Sigmoid colon (tissue), 7 donors: ENCODE measurements around the gene TBCD. TPM values are rescaled to one million over a fixed set of nuclear protein-coding genes. Genes with fewer than 3 reads are reported as not detected.
"Not testable (repeated sequence)": the region's sequence is repeated elsewhere in the genome, so short reads cannot be mapped to it uniquely, and the experiment has no call there.

Source experiments
- DNase-seq: peaks from one replicate; pipeline ENCODE4 v3.0.0-alpha.2; 2019
- H3K27ac ChIP-seq, 4 donors: fragments of 200-600 bp; sonication (generic); one replicate each; pipeline ENCODE4 v1.5.1; 2016 to 2019; ENCODE audit warnings: mild to moderate bottlenecking in 1 of 4
- H3K27me3 ChIP-seq, 3 donors: fragments of 200-600 bp; sonication (generic); one replicate each; pipeline ENCODE4 v1.5.1; 2019; ENCODE audit warnings: mild to moderate bottlenecking in 1 of 3
- H3K36me3 ChIP-seq, 4 donors: fragments of 200-600 bp; sonication (generic); one replicate each; pipeline ENCODE4 v1.5.1; 2016 to 2019
- H3K4me1 ChIP-seq, 4 donors: fragments of 200-600 bp; sonication (generic); one replicate each; pipeline ENCODE4 v1.5.1; 2017 to 2019
- H3K4me3 ChIP-seq, 4 donors: fragments of 200-600 bp; sonication (generic); one replicate each; pipeline ENCODE4 v1.5.1; 2017 to 2019; ENCODE audit warnings: mild to moderate bottlenecking in 2 of 4, moderate library complexity in 1 of 4
- H3K9me3 ChIP-seq, 4 donors: fragments of 200-600 bp in 3 of 4; sonication (generic) in 3 of 4; one replicate each; pipeline versions ENCODE4 v1.5.1 to v1.6.1; 2013 to 2019
- EP300 ChIP-seq, 4 donors: sonication (generic); formaldehyde crosslinking; IDR thresholded peaks; one replicate each; pipeline ENCODE4 v1.6.1; 2017; ENCODE audit warnings: antibody characterized with exemption in 4 of 4
- POLR2A ChIP-seq, 2 donors: fragments of 450-650 bp; IDR thresholded peaks; one replicate each; pipeline ENCODE4 v1.6.1; 2016; ENCODE audit warnings: antibody characterized with exemption in 2 of 2, mild to moderate bottlenecking in 2 of 2, moderate library complexity in 2 of 2
- POLR2AphosphoS5 ChIP-seq, 4 donors: sonication (generic); formaldehyde crosslinking; IDR thresholded peaks; one replicate each; pipeline ENCODE4 v1.6.1; 2017; ENCODE audit warnings: antibody characterized with exemption in 4 of 4
- WGBS, 2 donors: extraction: QIAGEN DNeasy Blood & Tissue Kit; methylation state at CpG; one replicate each; pipeline ENCODE4 v1.1.7; 2013; 5-methylcytosine and 5-hydroxymethylcytosine counted together
- intact Hi-C: fragments of 100-400 bp; cut with DNase I; formaldehyde crosslinking; loops from one replicate; pipeline ENCODE4 v1.15.1; 2023
- polyA plus RNA-seq, 3 donors: library from polyadenylated mRNA; stranded (reverse); fragments of 200-250 nt; gene quantifications; one replicate each; pipeline ENCODE4 v1.2.3, GENCODE V29; 2013
- total RNA-seq, 4 donors: library from RNA; depleted of rRNA; stranded (reverse); fragments of >200 nt; gene quantifications; one replicate each; pipeline ENCODE4 v1.1.0, GENCODE V29; 2016
- TF ChIP-seq, protein P1 (sequence below), 4 experiments: fragments of 450-650 bp in 3 of 4; fragments of 200-600 bp in 1 of 4; IDR thresholded peaks; one replicate each; pipeline ENCODE4 v1.5.1; 2016 to 2019; ENCODE audit warnings: antibody characterized with exemption in 4 of 4, mild to moderate bottlenecking in 3 of 4, moderate library complexity in 2 of 4
- donor health status: healthy with polysubstance abuse.
- donor health status: Bipolar disorder and iron deficiency.
- donor health status: healthy.

The TBCD gene
- total and polyA plus RNA-seq, 7 donors, result 11.1 to 77.4 (median 34.2) TPM

DNA sequence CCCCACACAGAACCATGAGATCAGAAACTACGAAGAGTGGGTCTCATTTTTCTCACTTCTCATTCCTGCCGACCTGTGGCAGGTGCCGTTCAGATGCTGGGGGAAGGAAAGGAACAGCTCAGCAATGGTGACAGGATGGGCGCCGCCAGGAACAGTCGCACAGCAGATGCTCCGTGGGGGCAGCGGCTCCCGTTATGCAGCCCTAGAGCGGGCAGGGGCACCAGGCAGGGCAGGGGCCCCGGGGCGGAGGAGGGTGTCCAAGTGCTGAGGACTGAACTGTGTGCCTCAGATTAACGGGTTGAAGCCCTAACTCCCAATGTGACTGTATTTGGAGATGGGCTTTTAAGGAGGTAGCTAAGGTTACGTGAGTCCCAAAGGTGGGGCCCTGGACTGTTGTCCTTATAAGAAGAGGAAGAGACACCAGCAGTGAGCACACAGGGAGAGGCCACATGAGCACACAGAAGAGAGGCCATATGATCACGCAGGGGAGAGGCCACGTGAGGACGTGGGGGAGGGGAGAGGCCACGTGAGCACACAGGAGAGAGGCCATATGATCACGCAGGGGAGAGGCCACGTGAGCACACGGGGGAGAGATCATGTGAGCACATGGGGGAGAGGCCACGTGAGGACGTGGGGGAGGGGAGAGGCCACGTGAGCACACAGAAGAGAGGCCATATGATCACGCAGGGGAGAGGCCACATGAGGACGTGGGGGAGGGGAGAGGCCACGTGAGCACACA lies 231.8 kb downstream of the TBCD start:
- Histone ChIP-seq H3K4me1 (no peaks in the 10 kb centered on the region), H3K36me3 (no peaks in the 10 kb centered on the region), H3K4me3 (no peak overlapping the region), H3K27me3 (no peaks in the 10 kb centered on the region), H3K27ac (no peak overlapping the region), H3K9me3 (no peaks in the 10 kb centered on the region)
- TF ChIP-seq EP300 (IDR thresholded peaks at IDR 0.05), result no peak
- TF ChIP-seq POLR2A (IDR thresholded peaks at IDR 0.05), result no peak
- TF ChIP-seq, protein P1, sequence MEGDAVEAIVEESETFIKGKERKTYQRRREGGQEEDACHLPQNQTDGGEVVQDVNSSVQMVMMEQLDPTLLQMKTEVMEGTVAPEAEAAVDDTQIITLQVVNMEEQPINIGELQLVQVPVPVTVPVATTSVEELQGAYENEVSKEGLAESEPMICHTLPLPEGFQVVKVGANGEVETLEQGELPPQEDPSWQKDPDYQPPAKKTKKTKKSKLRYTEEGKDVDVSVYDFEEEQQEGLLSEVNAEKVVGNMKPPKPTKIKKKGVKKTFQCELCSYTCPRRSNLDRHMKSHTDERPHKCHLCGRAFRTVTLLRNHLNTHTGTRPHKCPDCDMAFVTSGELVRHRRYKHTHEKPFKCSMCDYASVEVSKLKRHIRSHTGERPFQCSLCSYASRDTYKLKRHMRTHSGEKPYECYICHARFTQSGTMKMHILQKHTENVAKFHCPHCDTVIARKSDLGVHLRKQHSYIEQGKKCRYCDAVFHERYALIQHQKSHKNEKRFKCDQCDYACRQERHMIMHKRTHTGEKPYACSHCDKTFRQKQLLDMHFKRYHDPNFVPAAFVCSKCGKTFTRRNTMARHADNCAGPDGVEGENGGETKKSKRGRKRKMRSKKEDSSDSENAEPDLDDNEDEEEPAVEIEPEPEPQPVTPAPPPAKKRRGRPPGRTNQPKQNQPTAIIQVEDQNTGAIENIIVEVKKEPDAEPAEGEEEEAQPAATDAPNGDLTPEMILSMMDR (IDR thresholded peaks at IDR 0.05), result no peak
- no peak for TF ChIP-seq POLR2AphosphoS5 (IDR thresholded peaks at IDR 0.05)
- WGBS, 2 donors, result 93 to 95% methylated on average over 27 of the region's 27 CpGs
- intact Hi-C loops, result no loop called here
- no peak for DNase-seq

DNA sequence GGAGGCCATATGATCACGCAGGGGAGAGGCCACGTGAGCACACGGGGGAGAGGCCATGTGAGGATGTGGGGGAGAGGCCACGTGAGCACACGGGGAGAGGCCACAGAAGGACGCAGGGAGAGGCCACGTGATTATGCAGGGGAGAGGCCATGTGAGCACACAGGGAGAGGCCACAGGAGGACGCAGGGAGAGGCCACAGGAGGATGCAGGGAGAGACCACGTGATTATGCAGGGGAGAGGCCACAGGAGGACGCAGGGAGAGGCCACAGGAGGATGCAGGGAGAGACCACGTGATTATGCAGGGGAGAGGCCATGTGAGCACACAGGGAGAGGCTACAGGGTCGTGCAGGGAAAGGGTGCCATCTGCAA lies 232.4 kb downstream of the TBCD start:
- intact Hi-C loops, H3K4me1 ChIP-seq, H3K9me3 ChIP-seq, H3K36me3 ChIP-seq, H3K27me3 ChIP-seq, H3K27ac ChIP-seq, H3K4me3 ChIP-seq, DNase-seq: not testable (repeated sequence)
- 74 to 90% methylated on average over 12 of the region's 12 CpGs for WGBS, 2 donors

- H3K4me3 ChIP-seq, result no peak overlapping the region
- 91 to 93% methylated on average over 15 of the region's 15 CpGs for WGBS, 2 donors
- TF ChIP-seq, protein P1 (IDR thresholded peaks at IDR 0.05), result no peak
- TF ChIP-seq EP300 (IDR thresholded peaks at IDR 0.05), result no peak
- TF ChIP-seq POLR2AphosphoS5 (IDR thresholded peaks at IDR 0.05), result no peak
- no peak for TF ChIP-seq POLR2A (IDR thresholded peaks at IDR 0.05)
- H3K4me1 ChIP-seq, result no peaks in the 10 kb centered on the region
- no peaks in the 10 kb centered on the region for H3K36me3 ChIP-seq
- H3K27me3 ChIP-seq, result no peaks in the 10 kb centered on the region
- no peaks in the 10 kb centered on the region for H3K9me3 ChIP-seq
- no peak overlapping the region for H3K27ac ChIP-seq
- no peak for DNase-seq
- intact Hi-C loops, result no loop called here
Observed at GRCh38 chr17:82984751-82985427, 233.0 kb downstream of the TBCD start.

GRCh38 chr17:82985428-82985805 lies 233.6 kb downstream of the TBCD start:
- H3K4me3 ChIP-seq, result no peak overlapping the region
- intact Hi-C loops, result no loop called here
- WGBS, 2 donors, result 87 to 97% methylated on average over 11 of the region's 11 CpGs
- H3K27ac ChIP-seq, result no peak overlapping the region
- TF ChIP-seq, protein P1 (IDR thresholded peaks at IDR 0.05), result no peak
- no peaks in the 10 kb centered on the region for H3K4me1 ChIP-seq
- H3K9me3 ChIP-seq, result no peaks in the 10 kb centered on the region
- no peak for DNase-seq
- no peaks in the 10 kb centered on the region for H3K36me3 ChIP-seq
- H3K27me3 ChIP-seq, result no peaks in the 10 kb centered on the region

GRCh38 chr17:82985973-82986372 lies 234.1 kb downstream of the TBCD start:
- Histone ChIP-seq H3K4me1 (no peaks in the 10 kb centered on the region), H3K27ac (no peak overlapping the region), H3K9me3 (no peaks in the 10 kb centered on the region), H3K27me3 (no peaks in the 10 kb centered on the region), H3K4me3 (no peak overlapping the region), H3K36me3 (no peaks in the 10 kb centered on the region)
- intact Hi-C loops, result no loop called here
- DNase-seq, result no peak
- TF ChIP-seq, protein P1 (IDR thresholded peaks at IDR 0.05), result no peak
- no peak for TF ChIP-seq POLR2AphosphoS5 (IDR thresholded peaks at IDR 0.05)
- no peak for TF ChIP-seq EP300 (IDR thresholded peaks at IDR 0.05)
- TF ChIP-seq POLR2A (IDR thresholded peaks at IDR 0.05), result no peak
- WGBS, 2 donors, result 24 to 72% methylated on average over 17 of the region's 17 CpGs

DNA sequence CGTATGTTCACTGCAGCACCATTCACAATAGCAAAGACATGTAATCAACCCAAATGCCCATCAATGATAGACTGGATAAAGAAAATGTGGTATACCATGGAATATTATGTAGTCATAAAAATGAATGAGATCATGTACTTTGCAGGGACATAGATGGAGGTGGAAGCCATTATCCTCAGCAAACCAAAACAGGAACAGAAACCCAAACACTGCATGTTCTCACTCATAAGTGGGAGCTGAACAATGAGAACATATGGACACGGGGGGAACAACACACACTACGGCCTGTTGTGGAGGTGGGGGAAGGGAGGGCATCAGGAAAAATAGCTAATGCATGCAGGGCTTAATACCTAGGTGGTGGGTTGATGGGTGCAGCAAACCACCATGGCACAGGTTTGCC lies 237.2 kb downstream of the TBCD start:
- H3K27ac ChIP-seq, H3K9me3 ChIP-seq, H3K4me3 ChIP-seq, H3K36me3 ChIP-seq, H3K27me3 ChIP-seq, H3K4me1 ChIP-seq, DNase-seq, intact Hi-C loops: not testable (repeated sequence)
- WGBS, 2 donors, result 88 to 95% methylated on average over 3 of the region's 3 CpGs
